HEK293 (cell line): ENCODE measurements around the gene ARIH1.

ENCODE experiments used
- CTCF ChIA-PET: fragments of 350-600 bp; formaldehyde crosslinking; extraction: SDS; loops from one replicate; lab custom pipeline; 2021; ENCODE audit warnings: antibody characterized with exemption; lab: Yijun Ruan, JAX
- POLR2A ChIA-PET: fragments of 300-600 bp; formaldehyde crosslinking; extraction: SDS; loops from one replicate; lab custom pipeline; 2020; ENCODE audit warnings: antibody characterized with exemption, inconsistent platforms; lab: Yijun Ruan, JAX
- H3K27ac ChIP-seq: fragments of 200-500 bp; sonication (Bioruptor generic); 2 replicates; pipeline ENCODE4 v1.5.1; 2014; ENCODE audit warnings: low read depth, low read length, control low read depth, inconsistent platforms; ENCODE audit errors: extremely low read depth
- H3K36me3 ChIP-seq, 2 experiments: fragments of 200-500 bp in 1 of 2; sonication (Bioruptor generic) in 1 of 2; 1 replicate in 1 of 2; 2 replicates in 1 of 2; pipeline ENCODE4 v1.5.1; 2014 to 2017; ENCODE audit warnings: inconsistent platforms in 2 of 2, low read length in 2 of 2; ENCODE audit not compliant: control insufficient read depth in 2 of 2, insufficient read depth in 1 of 2
- H3K4me1 ChIP-seq: fragments of 200-500 bp; sonication (Bioruptor generic); 2 replicates; pipeline ENCODE4 v1.5.1; 2014; ENCODE audit warnings: mild to moderate bottlenecking, low read length, inconsistent platforms; ENCODE audit not compliant: control insufficient read depth, insufficient read depth
- H3K4me3 ChIP-seq: 2 replicates; pipeline ENCODE4 v1.5.1; 2011; ENCODE audit warnings: low read depth, mild to moderate bottlenecking, control low read depth, low read length, moderate library complexity
- H3K9me3 ChIP-seq: fragments of 200-500 bp; sonication (Bioruptor generic); 2 replicates; pipeline ENCODE4 v1.5.1; 2014; ENCODE audit warnings: low read depth, low read length, inconsistent platforms; ENCODE audit not compliant: control insufficient read depth, insufficient read depth
- FEZF1 ChIP-seq: fragments of 450-650 bp; formaldehyde crosslinking; IDR thresholded peaks from 2 replicates; pipeline ENCODE4 v1.5.1; 2016; ENCODE audit warnings: missing biosample characterization, missing genetic modification characterization
- HOXA7 ChIP-seq: sonication (generic); formaldehyde crosslinking; IDR thresholded peaks from 2 replicates; pipeline ENCODE4 v1.8.1; 2022; ENCODE audit warnings: missing genetic modification reagents, borderline replicate concordance
- HOXC10 ChIP-seq: sonication (generic); formaldehyde crosslinking; IDR thresholded peaks from 2 replicates; pipeline ENCODE4 v1.8.1; 2023; ENCODE audit warnings: mild to moderate bottlenecking, missing genetic modification reagents
- MZF1 ChIP-seq: fragments of 450-650 bp; formaldehyde crosslinking; IDR thresholded peaks from 2 replicates; pipeline ENCODE4 v1.5.1; 2017; ENCODE audit warnings: missing biosample characterization, missing genetic modification characterization, borderline replicate concordance
- ZIC2 ChIP-seq: fragments of 450-650 bp; formaldehyde crosslinking; IDR thresholded peaks from 2 replicates; pipeline ENCODE4 v1.5.1; 2016; ENCODE audit warnings: missing biosample characterization, missing genetic modification characterization
- ZNF132 ChIP-seq: fragments of 450-650 bp; formaldehyde crosslinking; IDR thresholded peaks from 2 replicates; pipeline ENCODE4 v1.5.1; 2017; ENCODE audit warnings: missing biosample characterization, missing genetic modification characterization, borderline replicate concordance
- ZNF169 ChIP-seq: fragments of 450-650 bp; formaldehyde crosslinking; IDR thresholded peaks from 2 replicates; pipeline ENCODE4 v1.5.1; 2016; ENCODE audit warnings: missing biosample characterization, missing genetic modification characterization
- ZNF211 ChIP-seq: fragments of 450-650 bp; formaldehyde crosslinking; IDR thresholded peaks from 2 replicates; pipeline ENCODE4 v1.5.1; 2016; ENCODE audit warnings: low read depth, missing biosample characterization, missing genetic modification characterization
- ZNF24 ChIP-seq: fragments of 450-650 bp; formaldehyde crosslinking; IDR thresholded peaks from 2 replicates; pipeline ENCODE4 v1.5.1; 2016; ENCODE audit warnings: missing biosample characterization, missing genetic modification characterization
- ZNF48 ChIP-seq: fragments of 450-650 bp; formaldehyde crosslinking; IDR thresholded peaks from 2 replicates; pipeline ENCODE4 v1.5.1; 2016; ENCODE audit warnings: missing biosample characterization, missing genetic modification characterization
- ZNF510 ChIP-seq: fragments of 450-650 bp; formaldehyde crosslinking; IDR thresholded peaks from 2 replicates; pipeline ENCODE4 v1.5.1; 2018; ENCODE audit warnings: mild to moderate bottlenecking, missing genetic modification characterization, missing biosample characterization; ENCODE audit not compliant: insufficient replicate concordance
- ZNF521 ChIP-seq: fragments of 450-650 bp; formaldehyde crosslinking; IDR thresholded peaks from 2 replicates; pipeline ENCODE4 v1.5.1; 2017; ENCODE audit warnings: missing biosample characterization, mild to moderate bottlenecking, missing genetic modification characterization
- ZNF548 ChIP-seq: fragments of 450-650 bp; formaldehyde crosslinking; IDR thresholded peaks from 2 replicates; pipeline ENCODE4 v1.5.1; 2016; ENCODE audit warnings: missing biosample characterization, missing genetic modification characterization
- ZNF585B ChIP-seq: fragments of 450-650 bp; formaldehyde crosslinking; IDR thresholded peaks from 2 replicates; pipeline ENCODE4 v1.5.1; 2016; ENCODE audit warnings: missing biosample characterization, missing genetic modification characterization
- ZNF621 ChIP-seq: fragments of 450-650 bp; formaldehyde crosslinking; IDR thresholded peaks from 2 replicates; pipeline ENCODE4 v1.5.1; 2017; ENCODE audit warnings: missing biosample characterization, missing genetic modification characterization
- ZNF624 ChIP-seq: fragments of 450-650 bp; formaldehyde crosslinking; IDR thresholded peaks from 2 replicates; pipeline ENCODE4 v1.5.1; 2017; ENCODE audit warnings: missing biosample characterization, missing genetic modification characterization
- ZNF677 ChIP-seq: fragments of 450-650 bp; IDR thresholded peaks from 2 replicates; pipeline ENCODE4 v1.5.0; 2018; ENCODE audit warnings: missing biosample characterization, mild to moderate bottlenecking, missing genetic modification characterization, moderate library complexity
- ZNF747 ChIP-seq: fragments of 450-650 bp; formaldehyde crosslinking; IDR thresholded peaks from 2 replicates; pipeline ENCODE4 v1.5.1; 2016; ENCODE audit warnings: missing biosample characterization, missing genetic modification characterization
- ZSCAN30 ChIP-seq: fragments of 450-650 bp; IDR thresholded peaks from 2 replicates; pipeline ENCODE4 v1.5.1; 2018; ENCODE audit warnings: missing biosample characterization, mild to moderate bottlenecking, missing genetic modification characterization, moderate library complexity
- TF ChIP-seq, protein P1 (sequence below): fragments of 450-650 bp; formaldehyde crosslinking; IDR thresholded peaks from 2 replicates; pipeline ENCODE4 v1.5.1; 2016; ENCODE audit warnings: missing biosample characterization, missing genetic modification characterization
- TF ChIP-seq, protein P2 (sequence below): fragments of 450-650 bp; formaldehyde crosslinking; IDR thresholded peaks from 2 replicates; pipeline ENCODE4; 2016; ENCODE audit warnings: missing biosample characterization, missing genetic modification characterization
- TF ChIP-seq, protein P3 (sequence below): fragments of 450-650 bp; formaldehyde crosslinking; IDR thresholded peaks from 2 replicates; pipeline ENCODE4 v1.5.1; 2016; ENCODE audit warnings: missing biosample characterization, missing genetic modification characterization
- TF ChIP-seq, protein P4 (sequence below): fragments of 450-650 bp; formaldehyde crosslinking; IDR thresholded peaks from 2 replicates; pipeline ENCODE4 v1.5.1; 2016; ENCODE audit warnings: missing biosample characterization, missing genetic modification characterization, borderline replicate concordance

ARIH1 gene

DNA sequence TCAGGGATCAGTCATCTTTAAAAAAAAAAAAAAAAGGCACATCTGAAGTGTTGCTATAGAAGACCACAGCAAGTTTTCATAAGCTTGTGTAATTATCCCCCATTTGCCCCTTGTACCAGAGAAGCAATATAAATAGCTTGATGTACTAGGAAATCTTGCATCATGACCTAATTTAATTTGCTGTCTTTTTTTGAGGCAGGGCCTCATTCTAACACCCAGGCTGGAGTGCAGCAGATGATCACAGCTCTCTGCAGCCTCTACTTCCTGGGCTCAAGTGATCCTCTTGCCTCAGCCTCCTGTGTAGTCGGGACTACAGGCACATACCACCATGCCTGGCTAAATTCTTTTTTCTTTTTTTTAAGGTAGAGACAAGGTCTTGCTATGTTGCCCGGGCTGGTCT lies 88.7 kb downstream of the ARIH1 start:
- 0 out of 2 replicates have a peak, but pooled peaks have one; percentile 12 for TF ChIP-seq FEZF1 (tag by site-specific recombination)
- TF ChIP-seq, protein P1, sequence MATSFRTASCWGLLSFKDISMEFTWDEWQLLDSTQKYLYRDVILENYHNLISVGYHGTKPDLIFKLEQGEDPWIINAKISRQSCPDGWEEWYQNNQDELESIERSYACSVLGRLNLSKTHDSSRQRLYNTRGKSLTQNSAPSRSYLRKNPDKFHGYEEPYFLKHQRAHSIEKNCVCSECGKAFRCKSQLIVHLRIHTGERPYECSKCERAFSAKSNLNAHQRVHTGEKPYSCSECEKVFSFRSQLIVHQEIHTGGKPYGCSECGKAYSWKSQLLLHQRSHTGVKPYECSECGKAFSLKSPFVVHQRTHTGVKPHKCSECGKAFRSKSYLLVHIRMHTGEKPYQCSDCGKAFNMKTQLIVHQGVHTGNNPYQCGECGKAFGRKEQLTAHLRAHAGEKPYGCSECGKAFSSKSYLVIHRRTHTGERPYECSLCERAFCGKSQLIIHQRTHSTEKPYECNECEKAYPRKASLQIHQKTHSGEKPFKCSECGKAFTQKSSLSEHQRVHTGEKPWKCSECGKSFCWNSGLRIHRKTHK (tag by site-specific recombination): no peak
- ChIA-PET CTCF (interaction anchor here (0.9 kb wide), 1 partner anchor 159 kb away, joined by 7 read pairs; no protein-coding TSS in a partner anchor), POLR2A (no interaction called here)
- H3K4me3 ChIP-seq: no peak overlapping the region
- no peak overlapping the region for H3K27ac ChIP-seq
- peaks cover 17% of the 10 kb centered on the region for H3K4me1 ChIP-seq
- peaks cover 37 to 64% of the 10 kb centered on the region in 2 experiments for H3K36me3 ChIP-seq
- no peaks in the 10 kb centered on the region for H3K9me3 ChIP-seq

DNA sequence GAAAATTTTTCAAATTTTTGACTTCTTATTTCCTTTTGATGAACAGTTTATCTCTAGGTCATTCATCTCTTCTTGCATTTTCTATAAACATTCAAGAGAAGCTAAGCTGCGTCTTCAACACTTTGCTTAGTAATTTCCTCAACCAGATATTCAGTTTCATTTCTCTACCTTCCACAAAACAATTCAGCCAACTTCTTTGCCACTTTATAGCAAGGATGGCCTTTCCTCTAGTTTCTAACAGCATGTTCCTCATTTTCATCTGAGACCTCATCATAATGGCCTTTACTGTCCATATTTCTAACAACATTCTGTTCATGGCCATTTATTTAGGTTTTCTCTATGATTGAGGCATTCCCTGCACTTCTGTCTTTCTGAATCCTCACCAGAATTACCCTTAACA lies 90.0 kb downstream of the ARIH1 start:
- Histone ChIP-seq H3K9me3 (no peaks in the 10 kb centered on the region), H3K36me3 (peaks cover 37 to 61% of the 10 kb centered on the region in 2 experiments), H3K27ac (no peak overlapping the region), H3K4me3 (no peak overlapping the region), H3K4me1 (peaks cover 17% of the 10 kb centered on the region)
- CTCF ChIA-PET: interaction anchor here (0.7 kb wide), 1 partner anchor 36 kb away, joined by 3 read pairs; no protein-coding TSS in a partner anchor
- POLR2A ChIA-PET: no interaction called here
- TF ChIP-seq ZNF521 (tag by site-specific recombination) (no peak), HOXC10 (CRISPR knock-in tag) (no peak), ZNF585B (tag by site-specific recombination) (no peak), ZNF677 (no peak), MZF1 (tag by site-specific recombination) (no peak), ZNF24 (no peak), ZSCAN30 (tag by site-specific recombination) (no peak), ZNF548 (tag by site-specific recombination) (no peak), ZNF132 (no peak), ZNF211 (tag by site-specific recombination) (no peak), ZNF48 (tag by site-specific recombination) (no peak), ZNF624 (no peak), ZNF747 (tag by site-specific recombination) (no peak)
- TF ChIP-seq, protein P2, sequence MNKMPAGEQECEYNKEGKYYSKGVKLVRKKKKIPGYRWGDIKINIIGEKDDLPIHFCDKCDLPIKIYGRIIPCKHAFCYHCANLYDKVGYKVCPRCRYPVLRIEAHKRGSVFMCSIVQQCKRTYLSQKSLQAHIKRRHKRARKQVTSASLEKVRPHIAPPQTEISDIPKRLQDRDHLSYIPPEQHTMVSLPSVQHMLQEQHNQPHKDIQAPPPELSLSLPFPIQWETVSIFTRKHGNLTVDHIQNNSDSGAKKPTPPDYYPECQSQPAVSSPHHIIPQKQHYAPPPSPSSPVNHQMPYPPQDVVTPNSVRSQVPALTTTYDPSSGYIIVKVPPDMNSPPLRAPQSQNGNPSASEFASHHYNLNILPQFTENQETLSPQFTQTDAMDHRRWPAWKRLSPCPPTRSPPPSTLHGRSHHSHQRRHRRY (tag by site-specific recombination): no peak

DNA sequence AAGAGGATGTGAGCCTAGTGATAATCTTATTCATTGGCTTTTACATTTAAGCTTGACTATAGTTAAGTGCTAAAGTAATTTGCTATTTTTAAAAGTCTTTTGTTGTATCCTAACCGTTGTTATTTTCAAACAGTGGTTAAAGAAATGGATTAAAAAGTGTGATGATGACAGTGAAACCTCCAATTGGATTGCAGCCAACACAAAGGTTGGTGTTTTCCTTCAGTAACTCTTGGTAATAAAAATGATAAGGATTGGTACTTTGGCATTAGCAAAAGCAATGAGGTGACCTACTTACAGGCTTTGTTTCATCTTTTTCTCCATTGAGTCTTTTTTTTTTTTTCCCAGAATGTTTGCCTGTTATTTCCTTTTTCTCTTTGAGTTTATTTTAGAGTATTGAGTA lies 92.8 kb downstream of the ARIH1 start:
- POLR2A ChIA-PET: no interaction called here
- TF ChIP-seq, protein P3, sequence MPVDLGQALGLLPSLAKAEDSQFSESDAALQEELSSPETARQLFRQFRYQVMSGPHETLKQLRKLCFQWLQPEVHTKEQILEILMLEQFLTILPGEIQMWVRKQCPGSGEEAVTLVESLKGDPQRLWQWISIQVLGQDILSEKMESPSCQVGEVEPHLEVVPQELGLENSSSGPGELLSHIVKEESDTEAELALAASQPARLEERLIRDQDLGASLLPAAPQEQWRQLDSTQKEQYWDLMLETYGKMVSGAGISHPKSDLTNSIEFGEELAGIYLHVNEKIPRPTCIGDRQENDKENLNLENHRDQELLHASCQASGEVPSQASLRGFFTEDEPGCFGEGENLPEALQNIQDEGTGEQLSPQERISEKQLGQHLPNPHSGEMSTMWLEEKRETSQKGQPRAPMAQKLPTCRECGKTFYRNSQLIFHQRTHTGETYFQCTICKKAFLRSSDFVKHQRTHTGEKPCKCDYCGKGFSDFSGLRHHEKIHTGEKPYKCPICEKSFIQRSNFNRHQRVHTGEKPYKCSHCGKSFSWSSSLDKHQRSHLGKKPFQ (tag by site-specific recombination): no peak
- TF ChIP-seq ZNF169 (tag by site-specific recombination) (no peak), FEZF1 (tag by site-specific recombination) (peak; percentile 75), ZIC2 (tag by site-specific recombination) (no peak), HOXA7 (CRISPR knock-in tag) (no peak), ZNF621 (tag by site-specific recombination) (no peak), ZNF510 (tag by site-specific recombination) (no peak)
- TF ChIP-seq, protein P4, sequence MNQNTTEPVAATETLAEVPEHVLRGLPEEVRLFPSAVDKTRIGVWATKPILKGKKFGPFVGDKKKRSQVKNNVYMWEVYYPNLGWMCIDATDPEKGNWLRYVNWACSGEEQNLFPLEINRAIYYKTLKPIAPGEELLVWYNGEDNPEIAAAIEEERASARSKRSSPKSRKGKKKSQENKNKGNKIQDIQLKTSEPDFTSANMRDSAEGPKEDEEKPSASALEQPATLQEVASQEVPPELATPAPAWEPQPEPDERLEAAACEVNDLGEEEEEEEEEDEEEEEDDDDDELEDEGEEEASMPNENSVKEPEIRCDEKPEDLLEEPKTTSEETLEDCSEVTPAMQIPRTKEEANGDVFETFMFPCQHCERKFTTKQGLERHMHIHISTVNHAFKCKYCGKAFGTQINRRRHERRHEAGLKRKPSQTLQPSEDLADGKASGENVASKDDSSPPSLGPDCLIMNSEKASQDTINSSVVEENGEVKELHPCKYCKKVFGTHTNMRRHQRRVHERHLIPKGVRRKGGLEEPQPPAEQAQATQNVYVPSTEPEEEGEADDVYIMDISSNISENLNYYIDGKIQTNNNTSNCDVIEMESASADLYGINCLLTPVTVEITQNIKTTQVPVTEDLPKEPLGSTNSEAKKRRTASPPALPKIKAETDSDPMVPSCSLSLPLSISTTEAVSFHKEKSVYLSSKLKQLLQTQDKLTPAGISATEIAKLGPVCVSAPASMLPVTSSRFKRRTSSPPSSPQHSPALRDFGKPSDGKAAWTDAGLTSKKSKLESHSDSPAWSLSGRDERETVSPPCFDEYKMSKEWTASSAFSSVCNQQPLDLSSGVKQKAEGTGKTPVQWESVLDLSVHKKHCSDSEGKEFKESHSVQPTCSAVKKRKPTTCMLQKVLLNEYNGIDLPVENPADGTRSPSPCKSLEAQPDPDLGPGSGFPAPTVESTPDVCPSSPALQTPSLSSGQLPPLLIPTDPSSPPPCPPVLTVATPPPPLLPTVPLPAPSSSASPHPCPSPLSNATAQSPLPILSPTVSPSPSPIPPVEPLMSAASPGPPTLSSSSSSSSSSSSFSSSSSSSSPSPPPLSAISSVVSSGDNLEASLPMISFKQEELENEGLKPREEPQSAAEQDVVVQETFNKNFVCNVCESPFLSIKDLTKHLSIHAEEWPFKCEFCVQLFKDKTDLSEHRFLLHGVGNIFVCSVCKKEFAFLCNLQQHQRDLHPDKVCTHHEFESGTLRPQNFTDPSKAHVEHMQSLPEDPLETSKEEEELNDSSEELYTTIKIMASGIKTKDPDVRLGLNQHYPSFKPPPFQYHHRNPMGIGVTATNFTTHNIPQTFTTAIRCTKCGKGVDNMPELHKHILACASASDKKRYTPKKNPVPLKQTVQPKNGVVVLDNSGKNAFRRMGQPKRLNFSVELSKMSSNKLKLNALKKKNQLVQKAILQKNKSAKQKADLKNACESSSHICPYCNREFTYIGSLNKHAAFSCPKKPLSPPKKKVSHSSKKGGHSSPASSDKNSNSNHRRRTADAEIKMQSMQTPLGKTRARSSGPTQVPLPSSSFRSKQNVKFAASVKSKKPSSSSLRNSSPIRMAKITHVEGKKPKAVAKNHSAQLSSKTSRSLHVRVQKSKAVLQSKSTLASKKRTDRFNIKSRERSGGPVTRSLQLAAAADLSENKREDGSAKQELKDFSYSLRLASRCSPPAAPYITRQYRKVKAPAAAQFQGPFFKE (tag by site-specific recombination): no peak

More for the DNA sequence above, 92.8 kb downstream of the ARIH1 start:
- Histone ChIP-seq H3K4me1 (peaks cover 17% of the 10 kb centered on the region), H3K36me3 (peaks cover 40 to 75% of the 10 kb centered on the region in 2 experiments), H3K27ac (no peak overlapping the region), H3K9me3 (no peaks in the 10 kb centered on the region), H3K4me3 (no peak overlapping the region)
- CTCF ChIA-PET: interaction anchor here (0.6 to 2.5 kb wide), 4 partner anchors 10 to 815 kb away, joined by 3 to 7 read pairs (median 4); no protein-coding TSS in a partner anchor
